Measurements from ENCODE around the gene TMEM150B.

DNA sequence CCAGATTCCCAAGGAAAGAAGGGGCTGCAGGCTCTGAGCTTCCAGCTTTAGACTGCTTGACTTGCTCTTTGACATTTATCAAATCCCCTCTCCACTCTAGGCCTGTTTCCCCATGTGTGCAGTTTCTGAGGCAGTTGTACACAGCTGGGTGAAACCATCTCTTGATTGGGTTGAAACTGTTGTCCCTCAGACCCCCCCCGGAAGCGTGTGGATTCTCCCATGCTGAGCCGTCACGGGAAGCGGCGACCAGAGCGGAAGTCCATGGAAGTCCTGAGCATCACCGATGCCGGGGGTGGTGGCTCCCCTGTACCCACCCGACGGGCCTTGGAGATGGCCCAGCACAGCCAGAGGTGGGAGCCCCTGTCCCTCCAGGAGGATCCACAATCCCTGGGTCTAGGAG lies 21.7 kb downstream of the TMEM150B start:
- TF ChIP-seq, protein P1, sequence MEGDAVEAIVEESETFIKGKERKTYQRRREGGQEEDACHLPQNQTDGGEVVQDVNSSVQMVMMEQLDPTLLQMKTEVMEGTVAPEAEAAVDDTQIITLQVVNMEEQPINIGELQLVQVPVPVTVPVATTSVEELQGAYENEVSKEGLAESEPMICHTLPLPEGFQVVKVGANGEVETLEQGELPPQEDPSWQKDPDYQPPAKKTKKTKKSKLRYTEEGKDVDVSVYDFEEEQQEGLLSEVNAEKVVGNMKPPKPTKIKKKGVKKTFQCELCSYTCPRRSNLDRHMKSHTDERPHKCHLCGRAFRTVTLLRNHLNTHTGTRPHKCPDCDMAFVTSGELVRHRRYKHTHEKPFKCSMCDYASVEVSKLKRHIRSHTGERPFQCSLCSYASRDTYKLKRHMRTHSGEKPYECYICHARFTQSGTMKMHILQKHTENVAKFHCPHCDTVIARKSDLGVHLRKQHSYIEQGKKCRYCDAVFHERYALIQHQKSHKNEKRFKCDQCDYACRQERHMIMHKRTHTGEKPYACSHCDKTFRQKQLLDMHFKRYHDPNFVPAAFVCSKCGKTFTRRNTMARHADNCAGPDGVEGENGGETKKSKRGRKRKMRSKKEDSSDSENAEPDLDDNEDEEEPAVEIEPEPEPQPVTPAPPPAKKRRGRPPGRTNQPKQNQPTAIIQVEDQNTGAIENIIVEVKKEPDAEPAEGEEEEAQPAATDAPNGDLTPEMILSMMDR (IDR thresholded peaks at IDR 0.05; ENCODE audit: low read depth, low read length, poor library complexity, severe bottlenecking) = no peak
- no peak for TF ChIP-seq EZH2phosphoT487 (IDR thresholded peaks at IDR 0.05; ENCODE audit: borderline replicate concordance, low read length)

Data from DOHH2 (cell line).